Activated T-helper 1 cell treated with anti-CD3 and anti-CD28 coated beads, Interleukin-12 subunit alpha, Interleukin-12 subunit beta, Interleukin-2, Interleukin-4 antibody, amounts not matched to agents 30 ng/mL and 10 ng/mL and 1 ng/mL, durations not matched to agents 14 hours and 24 hours and 36 hours (primary cell): Measurements from ENCODE around the gene TEX101. TPM values are rescaled to one million over a fixed set of nuclear protein-coding genes. Genes with fewer than 3 reads are reported as not detected.
A peak's percentile ranks its signal among the peaks of the same experiment; 100 is the strongest.
"Not testable (repeated sequence)": the region's sequence is repeated elsewhere in the genome, so short reads cannot be mapped to it uniquely, and the experiment has no call there.

Source experiments
- DNase-seq: peaks from one replicate; pipeline ENCODE4 v3.0.0; 2021; ENCODE audit warnings: low spot score
- H3K27ac Mint-ChIP-seq: one replicate; pipeline ENCODE4 v1.8.0; 2021; ENCODE audit warnings: mild to moderate bottlenecking, mixed read lengths
- H3K27me3 Mint-ChIP-seq: one replicate; pipeline ENCODE4 v1.8.0; 2022; ENCODE audit warnings: mild to moderate bottlenecking, moderate library complexity, mixed read lengths; ENCODE audit not compliant: insufficient read depth
- H3K36me3 Mint-ChIP-seq: one replicate; pipeline ENCODE4 v1.8.0; 2021; ENCODE audit warnings: low read depth, mixed read lengths
- H3K4me1 Mint-ChIP-seq: one replicate; pipeline ENCODE4 v1.8.0; 2021; ENCODE audit warnings: low read depth, mixed read lengths
- H3K4me3 Mint-ChIP-seq: one replicate; pipeline ENCODE4 v1.8.0; 2021; ENCODE audit warnings: mild to moderate bottlenecking, moderate library complexity, mixed read lengths
- H3K9me3 Mint-ChIP-seq: one replicate; pipeline ENCODE4 v1.8.0; 2021; ENCODE audit warnings: mixed read lengths
- intact Hi-C: fragments of 100-400 bp; cut with micrococcal nuclease; formaldehyde crosslinking; loops from one replicate; pipeline ENCODE4 v1.15.1; 2024
- total RNA-seq: library from RNA; stranded (reverse); gene quantifications from 2 replicates; pipeline ENCODE4 v1.2.3, GENCODE V29; 2022

Gene TEX101
- total RNA-seq, 1 donor from 2014 or later, result not detected

GRCh38 chr19:43425567-43426392 is 11.1 kb downstream of the TEX101 start:
- Mint-ChIP-seq H3K36me3 (no peaks in the 10 kb centered on the region), H3K27ac (no peak overlapping the region), H3K9me3 (no peaks in the 10 kb centered on the region), H3K27me3 (peaks cover 12% of the 10 kb centered on the region), H3K4me1 (peaks cover 14% of the 10 kb centered on the region), H3K4me3 (no peak overlapping the region)
- no peak for DNase-seq
- intact Hi-C loops, result no loop called here

DNA sequence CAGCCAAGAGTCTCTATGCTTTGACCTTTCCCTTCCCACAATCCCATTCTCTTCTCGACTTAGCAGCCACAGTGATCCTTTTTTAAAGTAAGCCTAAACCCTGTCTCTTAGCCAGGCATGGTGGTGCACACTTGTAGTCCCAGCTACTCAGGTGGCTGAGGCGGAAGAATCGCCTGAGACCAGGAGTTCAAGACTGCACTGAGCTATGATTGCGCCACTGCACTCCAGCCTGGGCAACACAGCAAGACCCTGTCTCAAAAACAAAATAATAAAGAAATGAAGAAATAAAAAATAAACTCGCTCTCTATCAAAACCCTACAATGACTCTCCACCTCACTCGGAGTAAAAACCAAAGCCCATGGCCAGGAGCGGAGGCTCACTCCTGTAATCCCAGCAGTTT is 14.7 kb downstream of the TEX101 start:
- H3K36me3 Mint-ChIP-seq, result no peaks in the 10 kb centered on the region
- no peak overlapping the region for H3K4me3 Mint-ChIP-seq
- H3K4me1 Mint-ChIP-seq, result peaks cover 29% of the 10 kb centered on the region
- intact Hi-C loops, result no loop called here
- peaks cover 12% of the 10 kb centered on the region for H3K27me3 Mint-ChIP-seq
- H3K27ac Mint-ChIP-seq, result no peak overlapping the region
- no peak for DNase-seq
- no peaks in the 10 kb centered on the region for H3K9me3 Mint-ChIP-seq

- H3K4me3 Mint-ChIP-seq, result peak overlapping the region; percentile 30
- no peaks in the 10 kb centered on the region for H3K36me3 Mint-ChIP-seq
- no peaks in the 10 kb centered on the region for H3K9me3 Mint-ChIP-seq
- H3K27me3 Mint-ChIP-seq, result peaks cover 9% of the 10 kb centered on the region
- H3K4me1 Mint-ChIP-seq, result peaks cover 29% of the 10 kb centered on the region
- no peak for DNase-seq
- peak overlapping the region; percentile 44 for H3K27ac Mint-ChIP-seq
- intact Hi-C loops, result loop anchor here (5.0 kb wide), 1 partner anchor 377 kb away; no protein-coding TSS in a partner anchor
Observed at GRCh38 chr19:43430142-43430710, 15.5 kb downstream of the TEX101 start.

GRCh38 chr19:43430976-43431375 is 16.3 kb downstream of the TEX101 start:
- Mint-ChIP-seq H3K27ac (no peak overlapping the region), H3K36me3 (peaks cover 2% of the 10 kb centered on the region), H3K4me3 (no peak overlapping the region), H3K27me3 (peaks cover 5% of the 10 kb centered on the region), H3K9me3 (no peaks in the 10 kb centered on the region), H3K4me1 (peaks cover 29% of the 10 kb centered on the region)
- DNase-seq, result no peak
- intact Hi-C loops, result loop anchor here (5.0 kb wide), 1 partner anchor 376 kb away; no protein-coding TSS in a partner anchor

- Mint-ChIP-seq H3K27ac (no peak overlapping the region), H3K4me1 (peaks cover 46% of the 10 kb centered on the region), H3K4me3 (no peak overlapping the region), H3K27me3 (no peaks in the 10 kb centered on the region), H3K36me3 (peaks cover 2% of the 10 kb centered on the region), H3K9me3 (no peaks in the 10 kb centered on the region)
- intact Hi-C loops, result loop anchor here (1.0 to 5.0 kb wide), 3 partner anchors 13 to 374 kb away; no protein-coding TSS in a partner anchor
- no peak for DNase-seq
Observed at GRCh38 chr19:43433358-43433673, 18.6 kb downstream of the TEX101 start.

- H3K4me1 Mint-ChIP-seq, result peaks cover 50% of the 10 kb centered on the region
- DNase-seq, result no peak
- H3K4me3 Mint-ChIP-seq, result no peak overlapping the region
- no peak overlapping the region for H3K27ac Mint-ChIP-seq
- no peaks in the 10 kb centered on the region for H3K9me3 Mint-ChIP-seq
- intact Hi-C loops, result loop anchor here (1.0 to 5.0 kb wide), 3 partner anchors 13 to 374 kb away; no protein-coding TSS in a partner anchor
- no peaks in the 10 kb centered on the region for H3K27me3 Mint-ChIP-seq
- H3K36me3 Mint-ChIP-seq, result peaks cover 2% of the 10 kb centered on the region
Observed at GRCh38 chr19:43433689-43434088, 19.0 kb downstream of the TEX101 start.

DNA sequence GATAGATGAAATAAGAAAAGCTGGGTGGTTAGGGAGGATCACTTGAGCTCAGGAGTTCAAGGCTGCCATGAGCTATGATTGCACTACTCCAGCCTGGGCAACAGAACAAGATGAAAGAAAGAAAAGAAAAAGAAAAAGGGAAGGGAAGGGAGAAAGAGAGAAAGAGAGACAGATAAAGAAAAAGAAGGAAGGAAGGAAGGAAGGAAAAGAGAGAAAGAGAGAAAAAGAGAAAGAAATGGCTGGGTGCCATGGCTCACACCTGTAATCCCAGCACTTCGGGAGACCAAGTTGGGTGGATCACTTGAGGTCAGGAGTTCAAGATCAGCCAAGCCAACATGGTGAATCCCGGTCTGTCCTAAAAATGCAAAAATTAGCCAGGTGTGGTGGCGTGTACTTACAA is 21.1 kb downstream of the TEX101 start:
- Mint-ChIP-seq H3K4me1 (peaks cover 53% of the 10 kb centered on the region), H3K4me3 (no peak overlapping the region), H3K9me3 (no peaks in the 10 kb centered on the region), H3K27ac (no peak overlapping the region), H3K36me3 (peaks cover 2% of the 10 kb centered on the region), H3K27me3 (peaks cover 2% of the 10 kb centered on the region)
- intact Hi-C loops, result no loop called here
- no peak for DNase-seq

DNA sequence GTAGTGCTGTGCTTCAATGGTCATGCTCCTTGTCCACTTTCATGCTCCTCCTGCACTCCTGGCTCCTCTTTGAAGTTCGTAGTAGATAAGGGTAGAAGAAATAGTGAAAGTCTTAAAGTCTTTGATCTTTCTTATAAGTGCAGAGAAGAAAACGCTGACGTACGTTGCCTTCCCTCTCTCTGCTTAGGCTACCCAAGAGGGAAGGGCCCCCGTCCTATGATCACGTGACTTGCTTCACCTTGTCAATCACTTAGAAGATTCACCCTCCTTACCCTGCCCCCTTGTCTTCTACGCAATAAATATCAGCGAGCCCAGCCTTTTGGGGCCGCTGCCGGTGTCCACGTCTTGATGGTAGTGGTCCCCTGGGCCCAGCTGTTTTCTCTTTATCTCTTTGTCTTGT is 22.6 kb downstream of the TEX101 start:
- DNase-seq, H3K27ac Mint-ChIP-seq, intact Hi-C loops, H3K9me3 Mint-ChIP-seq, H3K36me3 Mint-ChIP-seq, H3K4me3 Mint-ChIP-seq, H3K27me3 Mint-ChIP-seq: not testable (repeated sequence)
- H3K4me1 Mint-ChIP-seq, result peaks cover 50% of the 10 kb centered on the region

DNA sequence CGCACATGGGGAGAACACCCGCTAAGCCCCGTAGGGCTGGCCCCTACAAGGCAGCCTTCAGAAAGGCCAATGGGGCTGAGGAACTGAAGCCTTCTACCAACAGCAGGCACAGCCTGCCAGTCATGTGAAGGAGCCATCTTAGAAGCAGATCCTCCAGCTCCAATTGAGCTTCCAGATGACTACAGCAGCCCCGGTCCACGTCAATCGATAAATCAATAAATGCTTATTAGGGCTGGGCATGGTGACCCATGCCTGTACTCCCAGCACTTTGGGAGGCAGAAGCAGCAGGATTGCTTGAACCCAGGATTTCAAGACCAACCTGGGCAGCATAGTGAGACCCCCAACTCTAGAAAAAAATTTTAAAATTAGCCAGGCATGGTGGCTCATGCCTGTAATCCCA is 23.0 kb downstream of the TEX101 start:
- H3K4me1 Mint-ChIP-seq, result peaks cover 46% of the 10 kb centered on the region
- H3K27ac Mint-ChIP-seq, result no peak overlapping the region
- no peak overlapping the region for H3K4me3 Mint-ChIP-seq

GRCh38 chr19:43438291-43439031 is 23.8 kb downstream of the TEX101 start:
- Mint-ChIP-seq H3K4me3 (peak overlapping the region; percentile 40), H3K4me1 (peaks cover 38% of the 10 kb centered on the region), H3K36me3 (peaks cover 2% of the 10 kb centered on the region), H3K9me3 (no peaks in the 10 kb centered on the region), H3K27ac (peak overlapping the region; percentile 61), H3K27me3 (peaks cover 2% of the 10 kb centered on the region)
- intact Hi-C loops, result loop anchor here (1.0 kb wide), 1 partner anchor 9 kb away; no protein-coding TSS in a partner anchor
- DNase-seq, result no peak

More for the DNA sequence above, 23.0 kb downstream of the TEX101 start:
- H3K36me3 Mint-ChIP-seq, result peaks cover 2% of the 10 kb centered on the region
- intact Hi-C loops, result no loop called here
- no peak for DNase-seq
- H3K27me3 Mint-ChIP-seq, result peaks cover 2% of the 10 kb centered on the region
- H3K9me3 Mint-ChIP-seq, result no peaks in the 10 kb centered on the region

DNA sequence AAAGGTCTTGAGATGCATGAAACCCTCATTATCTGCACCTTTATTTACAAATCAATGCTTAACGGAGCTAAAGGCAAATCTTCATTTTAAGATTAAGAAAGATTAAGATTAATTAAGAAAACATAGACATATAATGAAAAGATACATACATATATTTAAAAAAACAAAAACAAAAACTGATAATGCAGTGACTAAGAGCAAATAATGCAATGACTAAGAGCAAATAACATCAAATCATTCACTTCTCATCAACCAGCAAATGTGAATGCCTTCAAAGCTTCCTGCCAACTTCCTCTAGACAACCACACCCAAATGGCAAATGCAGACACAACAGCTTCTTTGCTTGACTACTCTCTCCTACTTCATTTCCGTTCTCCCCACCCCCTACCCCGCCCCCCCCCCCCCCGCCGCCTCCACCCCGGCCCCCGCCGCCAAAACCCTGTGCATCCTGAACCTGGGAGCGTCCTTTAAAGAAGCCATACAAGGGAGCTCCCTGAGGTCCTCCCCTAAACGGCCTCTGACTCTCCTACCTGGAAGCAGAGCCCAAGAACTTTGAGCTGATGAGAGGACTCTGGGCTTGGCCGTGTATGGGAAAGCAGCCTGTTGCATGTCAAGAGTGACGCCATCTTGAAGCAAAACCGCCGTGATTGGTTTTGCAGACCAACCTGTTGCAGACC is 24.5 kb downstream of the TEX101 start:
- Mint-ChIP-seq H3K27ac (peak overlapping the region; percentile 61), H3K4me1 (peaks cover 38% of the 10 kb centered on the region), H3K36me3 (peaks cover 2% of the 10 kb centered on the region), H3K4me3 (peak overlapping the region; percentile 40), H3K27me3 (peaks cover 2% of the 10 kb centered on the region), H3K9me3 (no peaks in the 10 kb centered on the region)
- intact Hi-C loops, result loop anchor here (1.0 kb wide), 1 partner anchor 8 kb away; no protein-coding TSS in a partner anchor
- peak; percentile 30 for DNase-seq

- Mint-ChIP-seq H3K36me3 (peaks cover 2% of the 10 kb centered on the region), H3K4me1 (peaks cover 42% of the 10 kb centered on the region), H3K27ac (no peak overlapping the region), H3K9me3 (no peaks in the 10 kb centered on the region), H3K4me3 (no peak overlapping the region), H3K27me3 (peaks cover 2% of the 10 kb centered on the region)
- DNase-seq, result no peak
- intact Hi-C loops, result loop anchor here (1.0 to 10.0 kb wide), 2 partner anchors 8 to 205 kb away; no protein-coding TSS in a partner anchor
Observed at GRCh38 chr19:43439709-43440063, 25.0 kb downstream of the TEX101 start.
